C4-2B (cell line): ENCODE measurements around the gene METTL1.
A peak's percentile ranks its signal among the peaks of the same experiment; 100 is the strongest.

Experiments
- H3K27ac ChIP-seq: fragments of 450-650 bp; 2 replicates; pipeline ENCODE4 v1.5.1; 2017
- CTCF ChIP-seq: fragments of 450-650 bp; conservative IDR thresholded peaks from 2 replicates; pipeline ENCODE4 v1.5.1; 2017; ENCODE audit warnings: mild to moderate bottlenecking
- ZFX ChIP-seq: fragments of 450-650 bp; IDR thresholded peaks from 2 replicates; pipeline ENCODE4 v1.6.1; 2017

Gene METTL1

GRCh38 chr12:57727758-57728395 lies 44.0 kb downstream of the METTL1 start:
- no peak for TF ChIP-seq ZFX
- no peak for TF ChIP-seq CTCF
- no peak overlapping the region for H3K27ac ChIP-seq

GRCh38 chr12:57726884-57727757 lies 44.8 kb downstream of the METTL1 start:
- H3K27ac ChIP-seq: peak overlapping the region; percentile 9; the same call in 1 of the 2 replicates
- TF ChIP-seq ZFX (no peak), CTCF (no peak)

GRCh38 chr12:57726151-57726883 lies 45.6 kb downstream of the METTL1 start:
- H3K27ac ChIP-seq: peak overlapping the region; percentile 9; the same call in 1 of the 2 replicates
- TF ChIP-seq CTCF (peak; percentile 88), ZFX (peak; percentile 31; the same call in 1 of the 2 replicates)

- H3K27ac ChIP-seq: no peak overlapping the region
- TF ChIP-seq CTCF (no peak), ZFX (no peak)
Measured at GRCh38 chr12:57725851-57726150, 46.1 kb downstream of the METTL1 start.

GRCh38 chr12:57724936-57725740 lies 46.8 kb downstream of the METTL1 start:
- H3K27ac ChIP-seq: no peak overlapping the region
- TF ChIP-seq CTCF (no peak), ZFX (no peak)

- TF ChIP-seq CTCF (no peak), ZFX (no peak)
- no peak overlapping the region for H3K27ac ChIP-seq
Measured at GRCh38 chr12:57724003-57724935, 47.6 kb downstream of the METTL1 start.
